Iris pigment epithelial cell (primary cell): ENCODE data around the gene SLC11A1.

Experiments used
- DNase-seq: peaks from one replicate; pipeline ENCODE4 v3.0.0-alpha.2; 2011; ENCODE audit warnings: low read depth

SLC11A1 gene

GRCh38 chr2:218381916-218382366 is at the start of gene SLC11A1:
Gene SLC11A1, plus strand, starts transcription at chr2:218382273. Its CDS starts 96 bp downstream, at chr2:218382369.
- DNase-seq = no peak

DNA sequence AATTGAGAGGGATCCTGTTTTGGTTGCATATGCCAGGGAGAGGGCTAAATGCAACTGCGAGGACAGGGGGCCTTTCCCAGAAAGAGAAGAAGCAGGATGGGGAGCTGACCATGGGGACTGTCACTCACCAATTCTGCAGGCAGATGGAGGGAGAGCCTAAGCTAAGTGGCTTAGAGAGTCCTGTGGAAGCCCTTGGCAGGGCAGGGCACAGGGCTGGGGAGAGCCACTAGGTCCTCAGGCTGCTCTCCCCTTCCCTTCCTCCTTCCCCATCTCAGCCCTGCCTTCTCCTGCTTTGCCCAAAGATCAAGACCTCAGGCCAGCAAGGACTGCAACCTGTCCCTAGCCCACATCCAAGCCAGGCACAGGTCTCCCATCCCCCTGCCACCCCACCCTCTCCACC is 49.8 kb upstream of the SLC11A1 start:
- no peak for DNase-seq

GRCh38 chr2:218332920-218333645 is 49.0 kb upstream of the SLC11A1 start:
- DNase-seq = peak; percentile 19

DNA sequence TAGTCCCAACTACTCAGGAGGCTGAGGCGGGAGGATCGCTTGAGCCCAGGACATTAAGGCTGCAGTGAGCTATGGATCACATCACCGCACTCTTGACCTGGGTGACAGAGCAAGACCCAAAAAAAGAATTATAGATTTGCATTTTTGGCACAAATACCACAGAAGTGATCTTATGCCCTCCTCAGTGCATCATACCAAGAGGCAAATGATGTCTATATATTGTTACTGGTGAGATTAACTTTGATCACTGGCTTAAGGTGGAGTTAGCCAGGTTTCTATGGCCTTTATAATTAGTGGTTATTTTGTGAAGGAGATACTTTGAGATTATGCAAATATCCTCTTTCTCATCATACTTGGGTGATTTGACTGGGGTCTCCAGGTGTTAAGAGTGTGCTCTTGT is 47.5 kb upstream of the SLC11A1 start:
- no peak for DNase-seq

DNA sequence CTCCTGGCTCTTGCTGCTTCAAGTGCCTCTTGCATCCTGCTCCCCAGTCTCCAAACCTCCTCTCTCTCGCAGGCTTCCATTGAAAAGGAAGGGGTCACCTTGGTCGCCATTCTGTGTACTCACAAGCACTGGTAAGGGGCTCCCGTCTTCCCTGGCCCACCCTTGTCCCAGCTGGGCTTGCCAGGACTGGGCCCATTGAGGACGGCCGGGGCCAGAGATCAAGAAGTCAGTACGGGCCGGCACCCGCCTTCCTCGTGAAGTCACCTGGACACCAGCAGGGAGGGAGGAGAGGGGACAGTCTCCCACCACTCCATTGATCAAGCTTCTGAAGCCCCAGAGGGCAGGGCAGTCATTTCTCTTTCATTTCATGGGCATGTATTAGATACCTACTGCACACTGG is 41.4 kb upstream of the SLC11A1 start:
- DNase-seq = no peak

DNA sequence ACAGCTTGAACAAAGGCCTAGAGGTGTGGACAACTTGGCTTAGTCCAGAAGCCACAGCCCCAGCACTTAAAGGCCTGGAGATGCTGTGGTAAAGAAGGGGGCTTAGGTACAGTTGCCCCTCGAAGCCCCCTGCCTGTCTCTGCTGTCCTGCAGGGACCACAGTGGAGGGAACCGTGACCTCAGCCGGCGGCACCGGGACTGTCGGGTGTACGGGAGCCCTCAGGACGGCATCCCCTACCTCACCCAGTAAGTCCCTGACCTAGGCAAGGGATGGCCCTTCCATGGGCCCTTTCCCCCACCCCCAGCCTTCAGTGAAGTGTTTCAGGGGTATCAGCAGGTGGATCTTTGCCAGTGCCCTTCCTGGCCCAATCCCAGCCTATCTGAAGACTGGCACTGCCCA is 40.7 kb upstream of the SLC11A1 start:
- no peak for DNase-seq

- no peak for DNase-seq
Measured at GRCh38 chr2:218342837-218343236, 39.2 kb upstream of the SLC11A1 start.

DNA sequence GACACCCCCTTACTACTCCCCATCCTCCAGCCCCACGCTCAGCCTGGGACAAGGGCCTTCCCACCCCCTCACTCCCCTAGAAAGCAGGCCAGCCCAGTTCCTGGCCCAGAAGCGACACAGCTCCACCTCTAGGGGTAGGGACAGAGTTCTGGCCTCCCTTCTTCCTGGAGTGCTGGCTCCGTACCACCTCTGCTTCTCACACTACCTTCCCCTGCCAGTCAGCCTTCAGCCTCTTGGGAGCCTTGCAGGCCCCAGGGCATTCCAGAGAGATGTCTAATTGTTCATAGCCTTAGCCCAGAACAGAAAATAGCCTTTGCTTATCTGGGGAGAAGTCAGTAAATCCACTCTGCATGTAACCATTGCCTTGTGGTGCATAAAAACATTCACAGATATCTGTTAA is 38.5 kb upstream of the SLC11A1 start:
- DNase-seq = peak; percentile 79

DNA sequence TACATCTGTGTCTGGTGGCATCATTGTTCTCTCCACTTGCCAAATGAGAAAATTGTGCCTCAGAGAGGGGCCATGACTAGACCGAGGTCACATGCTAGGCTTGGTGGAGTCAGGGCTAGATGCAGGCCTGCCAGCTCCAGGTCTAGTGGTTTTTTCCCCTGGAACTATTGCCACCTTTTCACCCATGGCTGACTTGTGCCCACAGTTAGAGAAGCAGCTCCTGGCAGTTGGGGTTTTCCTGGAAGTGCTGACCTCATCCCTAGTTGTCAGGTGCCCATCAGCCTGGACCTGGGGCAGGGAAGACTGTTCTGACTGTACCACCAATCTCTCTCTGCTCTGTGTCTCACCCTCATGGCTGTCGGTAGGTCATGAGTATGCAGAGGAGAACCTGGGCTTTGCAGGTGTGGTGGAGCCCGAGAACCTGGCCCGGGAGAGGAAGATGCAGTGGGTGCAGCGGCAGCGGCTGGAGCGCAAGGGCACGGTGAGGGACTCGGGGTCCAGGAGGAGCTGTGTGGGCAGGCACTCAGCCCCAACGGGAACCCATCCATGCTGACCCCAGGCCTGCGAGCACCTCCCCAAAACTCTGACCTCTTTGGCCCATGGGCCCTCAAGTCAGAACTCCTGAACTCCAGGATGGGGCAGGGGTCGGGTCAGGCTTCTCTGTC is 37.9 kb upstream of the SLC11A1 start:
- no peak for DNase-seq

DNA sequence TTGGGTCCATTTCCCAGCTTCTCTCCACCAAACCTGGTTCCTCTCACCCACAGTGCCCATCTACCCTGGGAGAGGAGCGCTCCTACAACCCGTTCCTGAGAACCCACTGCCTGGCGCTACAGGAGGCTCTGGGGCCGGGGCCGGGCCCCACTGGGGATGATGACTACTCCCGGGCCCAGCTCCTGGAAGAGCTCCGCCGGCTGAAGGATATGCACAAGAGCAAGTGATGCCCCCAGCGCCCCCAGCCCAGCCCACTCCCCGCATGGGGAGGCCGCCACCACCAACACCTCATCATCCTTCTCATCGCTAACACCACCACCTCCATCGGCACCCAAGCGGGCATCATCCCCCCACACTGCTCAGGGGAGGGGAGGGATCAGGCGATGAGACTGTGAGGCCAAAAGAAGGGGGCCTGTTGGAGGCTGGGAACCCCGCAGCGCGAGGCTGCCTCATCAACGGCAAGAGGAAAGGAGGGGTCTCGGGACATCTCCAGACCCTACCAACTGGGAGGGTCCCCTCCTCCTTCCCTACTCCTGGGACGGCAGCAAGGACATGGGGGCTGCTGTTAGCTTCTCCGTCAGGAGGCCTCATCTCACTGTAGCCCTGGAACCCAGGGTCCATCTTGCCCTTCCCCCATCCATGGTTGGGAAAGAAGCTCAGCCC is 37.2 kb upstream of the SLC11A1 start:
- DNase-seq = no peak

GRCh38 chr2:218345491-218346236 is 36.4 kb upstream of the SLC11A1 start:
- no peak for DNase-seq

- DNase-seq = no peak
Measured at GRCh38 chr2:218347172-218347571, 34.9 kb upstream of the SLC11A1 start.

GRCh38 chr2:218354045-218354444 is 28.0 kb upstream of the SLC11A1 start:
- DNase-seq = no peak

- no peak for DNase-seq
Measured at GRCh38 chr2:218354850-218355443, 27.1 kb upstream of the SLC11A1 start.

DNA sequence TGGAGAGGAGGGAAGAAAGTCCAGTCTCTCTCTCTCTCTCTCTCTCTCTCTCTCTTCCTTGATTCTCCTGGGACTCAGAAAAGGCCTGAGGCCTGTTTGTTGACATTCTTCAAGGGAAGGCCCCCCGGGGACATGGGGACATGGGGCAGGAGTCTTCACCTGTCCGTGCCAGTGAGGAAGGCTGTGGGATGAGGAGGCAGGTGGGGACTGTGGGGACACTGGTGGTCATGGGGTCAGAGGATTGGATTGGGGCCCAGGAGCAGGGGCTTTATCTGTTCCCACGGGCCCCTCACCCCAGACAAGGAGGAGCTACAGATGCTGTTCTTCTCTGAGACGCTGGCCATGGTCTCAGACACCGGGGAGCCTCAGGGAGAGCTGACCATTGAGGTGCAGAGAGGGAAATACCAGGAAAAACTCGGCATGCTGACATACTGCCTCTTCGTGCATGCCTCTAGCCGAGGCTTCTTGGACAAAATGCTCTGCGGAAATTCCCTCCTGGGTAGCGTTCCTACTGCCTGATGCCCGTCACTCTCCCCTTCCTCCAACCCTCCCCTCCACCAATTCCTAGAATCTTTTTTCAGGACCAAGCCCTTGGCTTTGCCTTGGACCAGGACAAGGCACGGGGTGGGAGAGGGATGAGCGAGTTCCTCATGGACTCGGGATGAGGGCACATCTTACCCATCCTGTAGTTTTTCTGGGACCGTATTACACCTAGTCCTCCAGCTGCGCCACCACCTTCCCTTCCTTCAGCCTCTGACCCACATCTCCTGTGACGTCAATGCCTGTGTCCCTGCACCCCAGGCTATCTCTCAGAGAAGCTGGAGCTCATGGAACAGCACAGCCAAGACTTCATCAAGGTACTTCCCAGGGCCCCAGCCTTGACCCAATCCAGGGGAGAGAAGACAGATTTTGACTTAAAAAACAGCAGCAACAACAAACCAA is 24.6 kb upstream of the SLC11A1 start:
- no peak for DNase-seq

GRCh38 chr2:218360453-218360852 is 21.6 kb upstream of the SLC11A1 start:
- DNase-seq = no peak

DNA sequence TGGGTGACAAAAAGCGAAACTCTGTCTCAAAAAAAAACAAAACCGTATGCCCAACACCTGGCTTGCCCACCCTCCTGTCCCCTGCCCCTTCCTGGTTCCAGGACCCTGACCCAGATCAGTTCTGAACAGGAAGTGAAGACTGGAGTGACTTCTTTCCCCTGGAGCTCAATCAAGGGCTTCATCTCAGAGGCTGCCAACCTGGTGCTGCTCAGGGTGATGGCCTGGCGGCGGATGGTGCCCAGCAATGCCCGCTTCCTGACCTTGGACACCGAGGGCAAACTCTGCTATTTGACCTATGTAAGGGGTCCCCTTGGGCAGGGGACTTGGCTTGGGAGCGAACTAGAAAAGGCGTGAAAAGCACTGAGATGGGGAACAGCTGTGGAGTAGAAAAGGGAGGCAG is 19.5 kb upstream of the SLC11A1 start:
- DNase-seq = no peak

DNA sequence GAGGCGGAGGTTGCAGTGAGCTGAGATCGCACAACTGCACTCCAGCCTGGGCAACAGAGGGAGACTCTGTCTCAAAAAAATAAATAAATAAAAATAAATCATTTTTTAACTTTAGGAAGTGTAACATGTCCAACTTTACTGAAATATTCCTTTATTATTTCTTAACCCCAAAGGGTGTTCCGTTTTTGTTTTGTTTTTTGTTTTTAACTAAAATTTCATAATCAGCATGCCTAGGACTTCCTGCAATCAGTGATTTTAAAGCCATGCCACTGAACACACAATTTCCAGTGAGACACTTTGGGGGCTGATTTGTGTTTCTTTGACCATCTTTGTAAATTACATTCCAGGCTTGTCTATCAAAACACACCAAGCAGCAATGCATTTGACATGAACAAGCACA is 18.3 kb upstream of the SLC11A1 start:
- DNase-seq = no peak

DNA sequence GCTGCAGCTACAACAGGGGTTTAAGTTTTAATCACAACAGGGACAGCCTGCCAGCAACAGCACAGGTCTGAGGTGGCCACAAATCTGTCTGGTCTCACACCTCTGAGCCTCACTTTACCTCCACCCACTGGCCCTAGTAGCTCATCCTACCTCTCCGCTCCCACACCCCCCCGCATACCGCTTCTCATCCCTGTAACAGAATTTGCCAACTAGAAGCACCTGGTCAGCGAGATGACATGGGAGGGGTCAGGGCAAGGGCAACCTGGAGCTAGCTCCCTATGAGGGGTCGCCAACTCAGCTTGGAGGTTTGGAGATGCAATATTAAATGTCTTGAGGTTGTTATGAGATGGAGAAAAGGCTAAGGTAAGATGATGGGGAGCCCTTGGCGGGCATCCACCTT is 17.9 kb upstream of the SLC11A1 start:
- no peak for DNase-seq

DNA sequence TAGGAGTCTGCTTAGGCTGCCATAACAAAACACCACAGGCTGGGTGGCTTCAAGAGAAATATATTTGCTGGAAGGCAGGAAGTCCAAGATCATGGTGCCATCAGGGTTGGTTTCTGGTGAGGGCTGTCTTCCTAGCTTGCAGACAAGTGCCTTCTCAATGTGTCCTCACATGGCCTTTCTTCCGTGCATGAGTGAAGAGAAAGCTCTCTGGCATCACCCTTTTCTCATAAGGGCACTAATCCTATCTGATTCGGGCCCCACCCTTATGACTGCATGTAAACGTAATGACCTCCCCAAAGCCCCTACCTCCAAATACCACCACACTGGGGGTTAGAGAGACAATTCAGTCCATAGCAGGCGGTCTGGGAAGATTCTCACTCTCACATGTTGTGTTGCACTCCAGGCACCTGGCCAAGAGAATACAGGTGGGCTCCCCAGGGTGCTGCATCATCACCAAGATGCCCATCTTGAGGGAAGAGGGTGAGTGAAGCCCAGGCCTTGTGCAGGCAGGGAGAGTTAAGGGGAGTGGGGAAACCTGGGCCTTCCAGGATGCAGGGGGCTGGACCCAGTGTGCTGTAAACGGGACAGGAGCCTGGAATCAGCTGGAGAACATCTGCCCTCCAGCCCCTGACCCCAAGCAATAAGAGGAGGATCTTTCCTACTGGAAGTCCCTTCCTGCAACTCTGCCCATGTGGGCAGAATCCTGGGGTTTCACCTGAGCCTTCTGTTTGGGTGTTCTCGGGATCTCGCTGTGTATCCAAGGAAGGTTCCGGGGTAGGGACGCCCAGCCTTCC is 15.3 kb upstream of the SLC11A1 start:
- no peak for DNase-seq
